ENCODE results near the gene OAT.

Gene OAT

GRCh38 chr10:124394583-124394982 is 24.1 kb downstream of the OAT start:
- no peak for DNase-seq

- no peak for DNase-seq
Measured at GRCh38 chr10:124392626-124393342, 25.9 kb downstream of the OAT start.

GRCh38 chr10:124390471-124391187 is 28.1 kb downstream of the OAT start:
- DNase-seq: no peak

GRCh38 chr10:124389613-124390361 is 28.9 kb downstream of the OAT start:
- DNase-seq: no peak

- no peak for DNase-seq
Measured at GRCh38 chr10:124388823-124389612, 29.7 kb downstream of the OAT start.

- DNase-seq: no peak
Measured at GRCh38 chr10:124388476-124388822, 30.3 kb downstream of the OAT start.

GRCh38 chr10:124387078-124387874 is 31.4 kb downstream of the OAT start:
- no peak for DNase-seq

GRCh38 chr10:124386186-124387077 is 32.3 kb downstream of the OAT start:
- DNase-seq: no peak

GRCh38 chr10:124385627-124386185 is 33.0 kb downstream of the OAT start:
- DNase-seq: no peak

- DNase-seq: no peak
Measured at GRCh38 chr10:124384591-124385190, 34.0 kb downstream of the OAT start.

GRCh38 chr10:124384172-124384571 is 34.6 kb downstream of the OAT start:
- DNase-seq: no peak

GRCh38 chr10:124383496-124383895 is 35.2 kb downstream of the OAT start:
- no peak for DNase-seq

- DNase-seq: no peak
Measured at GRCh38 chr10:124381011-124381611, 37.6 kb downstream of the OAT start.

- no peak for DNase-seq
Measured at GRCh38 chr10:124380256-124380995, 38.3 kb downstream of the OAT start.

- DNase-seq: no peak
Measured at GRCh38 chr10:124379609-124380193, 39.0 kb downstream of the OAT start.

- no peak for DNase-seq
Measured at GRCh38 chr10:124378881-124379471, 39.7 kb downstream of the OAT start.

- DNase-seq: no peak
Measured at GRCh38 chr10:124378271-124378670, 40.5 kb downstream of the OAT start.

- DNase-seq: no peak
Measured at GRCh38 chr10:124377101-124377500, 41.6 kb downstream of the OAT start.
